ENCODE data around the gene RNF150.

The RNF150 gene

GRCh38 chr4:141006242-141006802 lies 126.9 kb downstream of the RNF150 start:
- DNase-seq (ENCODE audit: extremely low spot score), result no peak
- ChIA-PET POLR2A (no interaction called here), CTCF (no interaction called here)
- TF ChIP-seq CTCF (IDR thresholded peaks at IDR 0.05; ENCODE audit: control extremely low read depth, extremely low read depth, low read depth, missing control alignments), result no peak

- CTCF ChIA-PET, result no interaction called here
- no peak for TF ChIP-seq CTCF (IDR thresholded peaks at IDR 0.05; ENCODE audit: control extremely low read depth, extremely low read depth, low read depth, missing control alignments)
- no peak for DNase-seq (ENCODE audit: extremely low spot score)
- POLR2A ChIA-PET, result no interaction called here
These were observed 128.4 kb downstream of the RNF150 start for GRCh38 chr4:141004823-141005222.

GRCh38 chr4:141003193-141003592 lies 130.1 kb downstream of the RNF150 start:
- ChIA-PET CTCF (interaction anchor here (1.1 to 1.3 kb wide), 3 partner anchors 8 to 21 kb away, joined by 3 to 5 read pairs (median 5); no protein-coding TSS in a partner anchor), POLR2A (no interaction called here)
- TF ChIP-seq CTCF (IDR thresholded peaks at IDR 0.05; ENCODE audit: control extremely low read depth, extremely low read depth, low read depth, missing control alignments), result no peak
- DNase-seq (ENCODE audit: extremely low spot score), result no peak

- DNase-seq (ENCODE audit: extremely low spot score), result no peak
- CTCF ChIA-PET, result interaction anchor here (1.1 to 1.3 kb wide), 3 partner anchors 8 to 22 kb away, joined by 3 to 5 read pairs (median 5); no protein-coding TSS in a partner anchor
- TF ChIP-seq CTCF (IDR thresholded peaks at IDR 0.05; ENCODE audit: control extremely low read depth, extremely low read depth, low read depth, missing control alignments), result no peak
- POLR2A ChIA-PET, result no interaction called here
These were observed 130.9 kb downstream of the RNF150 start for GRCh38 chr4:141002323-141002805.

GRCh38 chr4:140996766-140997165 lies 136.5 kb downstream of the RNF150 start:
- ChIA-PET POLR2A (no interaction called here), CTCF (interaction anchor here (1.2 to 1.9 kb wide), 2 partner anchors 23 to 27 kb away, joined by 3 to 5 read pairs; no protein-coding TSS in a partner anchor)
- no peak for DNase-seq (ENCODE audit: extremely low spot score)
- TF ChIP-seq CTCF (IDR thresholded peaks at IDR 0.05; ENCODE audit: control extremely low read depth, extremely low read depth, low read depth, missing control alignments), result no peak

- no peak for TF ChIP-seq CTCF (IDR thresholded peaks at IDR 0.05; ENCODE audit: control extremely low read depth, extremely low read depth, low read depth, missing control alignments)
- POLR2A ChIA-PET, result no interaction called here
- no peak for DNase-seq (ENCODE audit: extremely low spot score)
- CTCF ChIA-PET, result interaction anchor here (1.3 kb wide), 1 partner anchor 11 kb away, joined by 3 read pairs; no protein-coding TSS in a partner anchor
These were observed 138.2 kb downstream of the RNF150 start for GRCh38 chr4:140995058-140995457.

Measured in GM10248 (cell line).